ENCODE results near the gene LIMA1.

DNA sequence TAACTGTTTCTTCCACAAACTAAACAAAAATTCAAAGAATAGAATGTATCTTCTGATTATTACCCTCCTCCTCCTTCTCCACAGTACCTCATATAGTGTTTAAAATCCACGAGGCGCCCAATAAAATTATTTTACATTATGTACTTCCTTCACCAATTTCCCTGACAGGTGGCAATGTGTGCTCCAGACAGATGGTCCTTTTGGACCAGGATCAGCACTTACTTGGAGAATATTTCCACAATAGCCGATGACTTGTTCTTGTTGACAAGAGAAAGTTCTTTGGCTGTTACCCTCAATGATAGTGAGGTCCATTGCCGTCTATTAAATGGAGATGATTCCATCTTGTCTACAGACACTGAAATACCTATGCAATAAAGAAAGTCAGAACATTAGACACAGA is 34.9 kb downstream of the LIMA1 start:
- TF ChIP-seq CTCF (IDR thresholded peaks at IDR 0.05) (no peak), EZH2 (IDR thresholded peaks at IDR 0.05; ENCODE audit: borderline replicate concordance, insufficient read depth, low read depth, low read length, poor library complexity, severe bottlenecking) (no peak)
